ENCODE data around the gene PRKAG2.
"Not testable (repeated sequence)": the region's sequence is repeated elsewhere in the genome, so short reads cannot be mapped to it uniquely, and the experiment has no call there.

Gene PRKAG2

DNA sequence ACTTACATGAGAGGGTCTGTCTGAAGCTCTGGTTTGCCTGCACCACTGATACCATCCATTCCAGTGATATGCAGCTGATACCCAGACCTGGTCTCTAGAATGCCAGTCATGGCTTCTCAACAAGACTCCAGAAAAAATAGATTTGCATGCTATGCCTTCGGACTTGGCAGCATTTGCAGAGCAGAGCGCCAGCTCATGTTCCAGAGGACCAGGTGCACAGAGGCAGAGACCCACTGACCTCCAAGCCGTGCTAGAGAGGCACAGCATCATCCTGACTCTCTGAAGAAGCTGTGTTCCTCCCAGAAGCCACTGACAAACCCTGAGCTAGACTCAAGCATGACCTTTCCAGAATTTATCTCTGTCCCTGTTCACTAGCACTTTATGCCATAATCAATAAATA, 6.9 kb upstream of the PRKAG2 start:
- no peak for DNase-seq

DNA sequence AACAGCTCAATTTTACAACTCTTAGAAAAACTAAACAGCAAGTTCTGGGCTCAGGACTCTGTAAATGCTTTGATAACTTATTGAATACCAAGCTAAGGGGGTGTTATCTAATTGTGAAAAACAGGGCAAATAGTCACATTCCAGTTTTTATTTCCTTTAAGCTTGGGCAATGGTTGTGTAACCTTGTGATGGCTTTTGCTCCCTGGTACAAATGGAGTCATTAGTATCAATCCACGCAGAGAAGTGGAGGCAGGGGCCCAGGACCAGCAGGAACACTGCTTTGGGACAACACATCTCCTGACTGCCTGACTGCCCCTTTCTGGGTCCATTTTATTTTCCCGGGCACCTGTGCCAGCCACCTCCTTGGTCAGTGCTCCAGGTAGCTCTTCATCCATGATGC, 5.8 kb upstream of the PRKAG2 start:
- no peak for DNase-seq

DNA sequence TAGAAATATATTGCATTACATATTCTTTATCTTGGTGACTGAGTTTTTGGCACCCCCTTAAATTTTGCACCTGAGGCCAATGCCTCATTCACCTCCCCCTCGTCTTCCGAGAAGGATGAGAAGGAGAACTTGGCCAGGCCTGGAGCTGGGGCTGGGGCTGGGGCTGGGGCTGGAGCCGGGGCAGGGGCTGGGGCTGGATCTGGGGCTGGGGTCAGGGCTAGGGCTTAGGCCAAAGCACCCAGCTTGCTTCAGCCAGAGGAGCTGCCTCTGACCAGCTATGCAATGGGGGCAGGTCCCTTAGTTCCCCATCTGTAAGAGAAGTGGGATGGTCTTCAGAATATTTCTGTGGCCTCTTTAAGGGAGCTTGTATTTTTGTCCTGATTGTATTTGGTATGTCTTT, 3.8 kb upstream of the PRKAG2 start:
- DNase-seq = no peak

DNA sequence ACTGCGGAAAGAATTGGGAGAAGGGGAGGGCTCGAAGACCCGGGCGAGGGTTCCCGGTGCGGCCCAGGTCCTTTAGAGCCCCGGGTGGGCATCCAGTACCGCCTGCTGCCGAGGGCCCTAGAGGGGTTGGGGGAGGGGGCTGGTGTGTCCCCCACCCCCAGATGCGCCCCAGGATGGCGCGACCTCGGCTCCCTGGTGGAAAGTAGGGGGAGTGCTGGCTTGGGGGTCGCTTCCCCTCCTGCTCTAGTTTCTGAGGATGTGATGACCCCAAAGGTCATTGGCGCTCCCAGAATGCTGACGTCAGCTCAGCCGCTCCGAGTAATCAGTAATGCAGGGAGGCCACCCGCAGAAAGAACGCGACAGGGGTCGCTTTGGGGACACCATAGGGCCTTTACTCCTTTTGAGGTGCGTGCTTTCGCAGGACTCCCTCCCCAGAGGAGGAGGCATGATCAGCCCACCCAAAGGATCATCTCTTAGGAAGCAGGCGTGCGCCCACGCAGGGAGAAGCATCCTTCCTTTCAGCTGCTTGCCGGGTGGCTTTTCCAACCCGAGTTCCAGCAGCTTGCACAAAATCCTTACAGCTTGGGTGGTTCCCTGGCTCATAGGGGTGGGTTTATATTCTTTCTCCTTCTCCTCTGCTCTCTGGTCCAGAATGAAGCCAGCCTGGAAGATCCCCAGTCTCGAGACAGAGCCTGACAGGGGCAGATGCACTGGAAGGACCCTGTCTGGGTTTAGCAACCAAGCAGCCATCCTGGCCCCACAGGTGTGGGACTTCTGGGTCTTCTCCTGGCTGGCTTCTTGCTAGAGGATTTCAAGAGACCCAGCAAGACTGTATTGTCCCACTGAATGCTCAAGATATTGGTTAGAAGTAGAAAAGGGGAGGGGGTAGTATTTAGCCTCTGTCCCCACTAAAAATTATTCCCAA, 1.3 kb upstream of the PRKAG2 start:
- DNase-seq = no peak

DNA sequence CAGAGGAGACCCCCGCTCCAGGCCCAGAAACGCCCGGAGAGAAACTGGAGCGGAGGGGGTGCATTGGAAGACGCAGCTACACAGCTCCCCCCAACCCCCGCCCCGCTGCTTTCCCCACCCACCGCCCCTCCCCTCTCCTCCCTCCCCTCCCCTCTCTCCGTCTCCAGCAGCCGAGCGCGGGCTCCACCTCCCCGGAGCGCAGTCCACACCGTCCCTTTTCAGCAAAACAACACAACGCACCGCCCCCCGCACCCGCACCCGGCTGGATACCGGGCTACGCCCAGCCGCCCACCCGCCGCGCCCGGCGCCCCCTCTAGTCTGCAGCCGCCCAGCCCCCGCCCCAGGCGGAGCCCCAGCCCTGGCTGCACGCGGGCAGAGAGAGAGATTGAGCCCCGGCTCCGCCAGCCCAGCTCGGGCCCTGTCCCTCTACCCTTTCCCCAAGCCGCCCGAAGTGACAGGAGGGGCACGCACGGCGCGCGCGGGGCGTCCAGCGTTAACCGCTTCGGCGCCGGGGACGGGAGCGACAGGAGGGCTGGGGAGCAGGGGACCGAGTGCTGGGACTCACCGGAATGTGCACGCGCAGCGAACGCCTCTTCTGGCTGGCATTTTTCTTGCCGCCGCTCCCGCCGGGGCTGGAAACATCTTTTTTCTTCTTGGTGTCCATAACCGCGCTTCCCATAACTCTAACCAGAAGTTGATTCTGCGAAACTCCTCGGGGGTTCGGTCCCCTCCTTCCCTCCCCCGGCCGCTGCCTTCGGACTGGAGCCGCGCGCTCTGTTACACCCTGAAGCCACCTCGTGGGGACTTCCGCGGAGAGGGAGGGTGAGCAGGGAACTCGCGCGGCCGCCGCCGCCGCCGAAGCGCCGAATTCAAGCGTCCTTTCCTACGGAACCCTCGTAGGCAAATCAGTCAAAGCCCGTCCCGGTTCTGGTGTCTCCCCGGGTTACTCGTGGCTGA, 695 bp downstream of the PRKAG2 start:
- DNase-seq = peak; percentile 64

DNA sequence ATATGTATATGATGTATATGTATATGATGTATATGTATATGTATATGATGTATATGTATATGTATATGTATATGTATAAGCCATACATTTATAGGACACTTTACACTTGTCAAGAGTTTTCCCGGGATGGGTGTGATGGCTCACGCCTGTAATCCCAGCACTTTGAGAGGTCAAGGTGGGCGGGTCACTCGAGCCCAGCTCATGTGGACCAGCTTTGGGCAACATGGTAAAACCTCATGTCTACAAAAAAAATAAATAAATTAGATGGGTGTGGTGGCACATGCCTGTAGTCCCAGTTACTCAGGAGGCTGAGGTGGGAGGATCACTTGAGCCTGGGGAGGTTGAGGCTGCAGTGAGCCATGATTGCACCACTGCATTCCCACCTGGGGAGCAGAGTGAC, 2.4 kb downstream of the PRKAG2 start:
- not testable (repeated sequence) for DNase-seq

DNA sequence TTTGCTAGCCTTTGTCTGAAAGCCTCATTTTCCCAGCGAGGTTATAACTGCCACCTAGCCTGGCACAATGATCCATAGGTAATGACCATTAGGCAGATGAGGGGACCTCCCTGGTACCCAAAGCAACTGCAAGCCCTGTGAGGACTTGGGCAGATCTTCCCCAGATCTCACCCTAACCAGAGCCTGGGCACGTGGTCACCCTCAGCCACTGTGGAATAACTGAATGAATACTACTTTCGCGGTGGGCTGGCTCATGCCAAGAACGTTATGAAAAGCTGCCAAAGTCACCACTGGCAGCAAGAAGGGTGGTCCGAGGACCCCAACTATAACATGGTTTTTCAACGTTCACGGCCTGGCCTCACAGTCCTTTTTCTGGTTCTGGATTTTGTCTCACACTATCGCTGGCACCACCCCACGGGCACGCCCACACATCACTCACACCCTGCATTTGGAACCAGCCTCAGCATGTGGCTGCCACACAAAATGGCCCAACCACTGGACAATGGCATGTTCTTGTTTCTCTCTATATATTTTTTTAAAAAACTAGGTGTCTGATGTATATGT, 3.4 kb downstream of the PRKAG2 start:
- no peak for DNase-seq

DNA sequence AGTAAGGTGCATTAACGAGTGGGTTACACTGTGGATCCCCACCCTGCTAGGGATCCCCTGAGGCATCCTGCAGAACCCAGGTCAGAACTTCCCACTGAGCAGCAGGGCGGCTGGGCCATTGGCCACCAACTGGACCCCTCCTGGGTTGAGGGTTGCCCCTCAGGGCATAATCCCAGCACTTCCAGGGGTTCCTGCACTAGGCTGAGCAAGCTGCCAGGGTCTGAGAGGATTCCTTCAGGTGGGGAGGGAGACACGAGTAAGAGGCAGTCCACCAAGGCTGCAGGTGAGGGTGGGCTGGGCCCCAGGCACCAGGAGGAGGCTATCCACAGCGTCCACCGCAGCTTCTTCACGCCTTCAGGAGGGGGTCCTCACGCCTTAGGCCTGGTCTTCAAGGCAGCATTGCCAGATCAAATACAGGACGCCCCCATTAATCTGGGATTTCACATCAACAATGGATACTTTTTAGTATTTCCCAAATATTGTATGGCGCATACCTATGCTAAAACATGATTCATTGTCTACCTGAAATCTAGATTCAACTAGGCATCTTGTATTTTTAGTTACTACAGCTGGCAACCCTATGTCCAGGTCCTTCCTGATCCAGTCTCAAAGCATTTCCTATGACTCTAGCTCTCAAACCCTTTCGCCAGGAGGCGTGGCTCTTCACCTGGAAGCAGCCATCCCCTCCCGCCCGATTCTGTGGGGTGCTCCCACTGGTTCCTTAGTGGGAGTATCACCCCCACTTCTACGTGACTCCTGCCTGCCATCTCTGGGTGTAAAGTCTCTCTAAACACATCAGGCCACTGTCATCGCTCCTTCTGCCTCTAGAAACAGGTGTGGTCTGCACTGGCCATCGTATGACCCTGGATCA, 4.1 kb downstream of the PRKAG2 start:
- no peak for DNase-seq

DNA sequence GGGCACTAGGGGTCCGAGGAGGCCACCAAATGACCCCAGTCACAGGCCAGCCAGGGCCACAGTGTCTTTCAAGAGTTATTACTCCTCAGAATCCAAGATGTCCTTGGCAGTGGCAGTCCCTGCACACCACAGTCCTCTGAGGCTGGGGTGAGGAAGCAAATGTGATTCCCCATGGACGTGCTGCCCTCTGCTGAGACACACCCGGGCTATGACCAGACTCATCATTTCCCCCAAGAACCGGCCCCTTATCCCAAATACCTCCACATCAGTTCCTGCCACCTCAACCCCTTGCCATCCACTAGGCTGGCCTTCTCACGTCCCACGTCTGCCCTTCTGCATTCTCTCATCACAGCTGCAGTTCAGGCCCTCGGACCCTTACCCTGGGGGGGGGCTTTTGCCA, 5.0 kb downstream of the PRKAG2 start:
- DNase-seq = no peak

DNA sequence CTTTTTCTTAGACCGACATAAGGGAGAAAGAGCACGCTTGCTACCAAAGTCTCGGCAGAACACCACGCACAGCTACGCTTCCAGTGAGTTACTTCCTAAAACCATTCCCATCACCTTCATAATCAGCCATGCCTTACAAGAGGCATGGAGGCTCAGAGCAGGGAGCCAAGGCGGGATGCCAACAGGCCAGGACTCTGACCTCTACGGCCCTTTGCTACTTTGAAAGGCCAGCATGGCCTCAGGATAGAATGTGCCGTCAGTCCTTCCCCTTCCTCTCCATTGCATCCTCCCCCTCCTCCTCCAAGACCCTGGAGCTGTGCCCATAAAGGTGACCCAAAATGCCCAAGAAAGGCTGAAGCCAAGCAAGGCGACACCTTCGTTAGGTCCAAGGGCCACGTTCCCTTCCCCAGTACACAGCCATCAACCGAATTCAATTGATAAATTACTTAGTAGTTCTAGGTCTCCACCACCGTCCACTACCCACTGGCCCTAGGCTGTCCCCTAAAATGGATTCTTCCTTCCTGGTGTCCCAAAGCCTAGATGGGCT, 5.7 kb downstream of the PRKAG2 start:
- no peak for DNase-seq

DNA sequence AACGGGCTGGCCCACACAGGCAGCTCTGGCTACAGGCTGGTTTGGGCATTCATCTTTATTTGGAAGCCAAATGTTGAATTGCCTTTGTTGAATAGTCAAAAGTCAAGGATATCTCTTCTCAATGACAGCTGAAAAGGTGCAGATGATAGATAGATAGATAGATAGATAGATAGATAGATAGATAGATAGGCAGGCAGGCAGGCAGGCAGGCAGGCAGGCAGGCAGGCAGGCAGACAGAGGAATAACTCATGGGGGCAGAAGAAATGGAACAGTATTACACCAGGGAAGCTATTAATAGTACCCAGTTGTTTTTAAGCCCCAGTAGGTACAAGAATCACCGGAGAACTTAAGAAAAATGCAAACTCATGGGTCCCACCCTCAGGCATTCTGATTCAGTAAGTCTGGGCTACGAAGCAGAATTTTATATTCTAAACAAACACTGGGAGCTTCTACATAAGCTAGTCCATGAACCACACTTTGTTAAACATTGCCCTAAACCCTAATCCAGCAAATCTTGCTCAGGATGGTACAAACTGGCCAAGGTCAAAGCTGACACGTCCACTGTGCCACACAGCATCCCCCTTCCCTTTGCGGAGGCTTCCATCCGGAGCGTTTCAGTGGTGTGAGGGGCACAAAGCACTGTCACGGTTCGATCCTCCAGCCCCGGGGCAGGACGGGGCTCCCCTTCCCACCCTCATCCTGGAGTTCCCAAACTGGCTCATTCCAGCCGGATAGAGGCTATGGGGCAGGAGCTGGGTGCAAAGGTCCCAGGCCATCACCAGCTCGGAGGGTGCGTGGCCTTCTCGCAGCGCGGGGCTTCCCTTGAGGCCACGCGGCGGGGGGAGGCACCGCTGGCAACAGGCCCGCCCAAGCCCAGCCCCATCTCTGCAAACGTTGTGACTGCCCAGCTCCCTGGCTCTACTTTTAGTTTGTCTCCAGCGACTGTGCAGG, 6.7 kb downstream of the PRKAG2 start:
- no peak for DNase-seq

DNA sequence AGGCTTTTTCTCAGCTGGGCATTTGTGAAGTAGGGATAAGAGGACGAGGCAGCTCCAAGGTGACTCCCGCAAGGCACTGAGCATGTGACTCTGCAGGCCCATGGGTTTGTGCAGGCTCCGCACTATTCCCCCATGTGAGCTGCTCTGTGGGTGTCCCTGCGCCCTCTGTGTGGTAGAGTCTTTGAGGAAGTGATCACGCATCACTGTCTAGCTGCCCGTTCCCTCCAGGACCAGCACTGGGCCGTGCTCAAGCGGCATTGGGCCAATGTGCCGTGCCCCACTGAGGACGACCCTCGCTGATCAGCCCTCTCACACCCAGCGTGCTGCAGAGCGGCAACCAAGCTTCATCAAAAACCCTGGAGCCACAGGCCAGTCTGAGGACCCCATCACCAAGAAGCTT, 7.5 kb downstream of the PRKAG2 start:
- DNase-seq = no peak

DNA sequence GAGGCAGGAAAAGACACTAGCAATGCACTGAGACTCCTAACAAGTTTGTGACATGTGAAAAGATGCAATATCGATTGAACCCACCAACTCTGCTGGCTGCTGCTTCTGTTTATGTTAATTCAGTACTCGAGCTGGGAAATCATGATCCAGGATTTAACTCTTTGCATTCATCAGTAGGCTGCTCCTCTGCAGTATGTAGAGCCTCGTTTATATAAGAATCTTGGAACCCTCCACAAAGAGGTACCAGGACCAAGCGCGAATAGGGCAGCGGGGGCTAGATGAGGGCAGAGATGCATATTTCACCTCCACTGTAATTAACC, 7.8 kb downstream of the PRKAG2 start:
- no peak for DNase-seq

DNA sequence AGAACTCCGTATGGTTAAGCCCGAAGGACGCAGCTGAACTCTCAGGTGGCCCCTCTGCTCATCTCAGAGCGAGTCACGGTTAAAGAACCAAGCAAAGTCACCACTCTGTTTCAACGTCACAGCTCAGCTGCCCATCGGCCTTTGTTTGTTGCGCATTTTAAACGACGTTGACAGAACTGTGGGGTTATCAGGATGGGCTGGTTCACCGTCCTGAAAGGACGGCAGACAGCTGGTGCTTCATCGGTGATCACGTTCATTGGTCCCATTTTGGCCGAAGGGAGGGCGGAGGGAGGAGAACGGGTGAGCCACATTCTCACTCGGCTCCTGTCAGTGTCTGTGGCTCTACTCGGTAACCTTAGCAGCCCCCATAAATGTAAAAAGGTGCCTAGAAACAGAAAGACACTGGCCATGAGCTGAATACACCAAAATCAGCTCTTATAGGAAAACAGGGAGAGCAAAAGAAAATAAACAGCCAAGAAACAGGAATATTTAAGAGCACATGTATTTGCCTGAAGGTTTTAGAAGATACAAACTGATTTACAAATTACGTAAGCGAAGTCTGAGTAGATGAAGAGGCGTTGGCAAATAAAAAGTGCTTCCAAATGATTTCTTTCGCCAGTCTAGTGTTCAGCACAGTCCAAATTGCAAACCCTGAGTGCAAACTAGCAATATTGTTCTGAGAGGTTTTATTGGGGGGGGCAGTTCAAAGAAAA, 8.4 kb downstream of the PRKAG2 start:
- DNase-seq = no peak

DNA sequence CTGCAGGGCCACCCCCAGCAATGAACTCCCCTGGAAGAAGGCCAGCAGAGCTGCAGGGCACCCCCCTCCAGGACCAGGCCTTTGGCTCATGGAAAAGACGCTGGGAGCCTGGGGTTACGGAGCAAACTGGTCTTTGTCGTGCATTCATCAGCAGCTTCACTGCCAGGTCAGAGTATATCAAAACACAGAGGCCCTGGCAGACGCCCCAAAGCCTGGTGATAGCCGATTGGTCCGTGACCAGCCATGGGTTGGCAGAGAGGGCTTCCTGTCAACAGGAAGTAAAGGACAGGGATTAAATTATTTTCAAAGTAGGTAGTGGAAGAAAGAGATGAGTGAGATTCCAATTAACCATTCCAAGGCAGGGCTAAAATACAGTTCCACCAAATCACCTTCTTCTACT, 9.0 kb downstream of the PRKAG2 start:
- no peak for DNase-seq

DNA sequence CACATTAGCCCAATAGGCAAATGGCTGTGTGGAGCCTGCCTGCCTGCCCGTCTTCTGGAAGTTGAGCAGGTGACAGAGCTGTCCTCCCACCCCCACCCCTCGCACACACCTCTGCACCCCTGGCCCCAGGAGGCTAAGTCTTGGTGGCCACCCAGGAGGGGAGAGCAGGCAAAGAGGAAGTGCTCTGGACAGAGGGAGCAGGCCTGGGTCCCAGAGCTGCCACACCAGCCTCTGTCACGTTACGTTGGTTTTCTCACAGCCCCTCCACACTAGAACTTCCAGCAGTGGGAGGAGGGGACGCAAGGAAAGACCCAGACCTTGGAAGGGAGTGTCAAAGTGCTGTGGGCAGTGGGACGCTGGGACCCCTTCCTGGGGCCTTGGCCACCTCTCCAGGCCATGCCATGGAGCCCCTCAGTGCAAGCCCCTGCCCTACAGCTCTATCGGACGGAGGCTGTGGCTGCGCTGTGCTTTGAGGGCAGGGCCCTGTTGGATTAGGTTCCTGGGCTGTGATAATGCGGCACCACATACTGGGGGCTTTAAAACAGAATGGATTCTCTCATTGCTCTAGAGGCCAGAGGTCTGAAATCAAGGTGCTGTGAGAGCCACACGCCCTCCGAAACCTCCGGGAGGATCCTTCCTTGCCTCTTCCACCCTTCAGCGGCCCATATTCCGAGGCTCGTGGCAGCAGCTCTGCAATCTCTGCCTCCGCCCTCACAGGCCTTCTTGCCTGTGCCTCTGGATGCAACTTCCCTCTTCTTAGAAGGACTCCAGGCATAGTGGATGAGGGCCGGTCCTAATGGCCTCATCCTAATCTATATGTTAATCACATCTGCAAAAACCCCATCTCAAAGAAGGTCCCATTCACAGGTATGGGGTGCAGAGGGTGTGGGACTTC, 9.9 kb downstream of the PRKAG2 start:
- DNase-seq = no peak

DNA sequence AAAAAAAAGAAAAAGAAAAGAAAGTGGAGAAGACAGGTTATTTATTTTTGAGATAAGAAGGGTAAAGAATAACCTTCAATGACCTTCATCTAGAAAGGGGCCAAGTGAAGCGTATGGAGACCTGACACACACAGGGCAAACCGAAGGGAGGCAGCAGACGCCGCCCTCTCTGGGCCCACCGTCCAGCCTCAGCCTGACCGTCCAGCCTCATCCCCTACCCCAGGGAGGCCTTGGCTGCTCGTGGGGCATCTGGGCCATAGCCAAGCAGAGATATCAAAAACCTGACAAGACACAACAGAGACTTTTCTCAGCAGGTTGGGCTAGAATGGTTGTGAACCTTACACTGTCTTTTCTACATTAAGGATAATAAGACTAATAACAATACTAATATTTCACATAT, 10.9 kb downstream of the PRKAG2 start:
- DNase-seq = no peak

DNA sequence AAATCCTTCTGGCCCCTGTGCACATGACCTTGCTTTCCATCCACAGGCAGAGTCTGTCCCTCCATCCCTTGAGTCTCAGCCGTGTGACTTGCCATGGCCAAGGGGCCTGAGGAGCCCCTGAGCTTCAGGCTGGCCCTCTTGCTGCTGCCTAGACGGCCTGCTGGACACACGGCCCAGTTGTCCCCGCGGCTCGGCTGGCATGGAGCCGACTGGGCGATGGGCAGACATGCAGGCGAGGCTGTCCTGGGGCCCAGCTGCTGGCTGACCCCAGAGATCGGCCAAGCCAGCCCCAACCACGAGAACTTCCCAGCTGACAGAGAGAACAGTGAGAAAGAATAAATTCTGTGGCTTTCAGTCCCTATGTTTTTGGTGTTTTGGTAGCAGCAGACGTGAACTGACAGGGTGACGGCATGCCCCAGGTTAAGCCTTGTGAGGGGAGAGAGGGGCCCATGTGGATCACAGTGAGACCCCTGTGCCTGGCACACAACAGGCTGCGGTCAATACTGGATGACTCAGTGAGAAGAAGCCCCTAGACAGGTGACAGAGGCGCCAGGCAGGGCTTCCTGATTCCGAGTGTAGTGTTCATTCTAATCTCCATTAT, 11.7 kb downstream of the PRKAG2 start:
- DNase-seq = no peak

DNA sequence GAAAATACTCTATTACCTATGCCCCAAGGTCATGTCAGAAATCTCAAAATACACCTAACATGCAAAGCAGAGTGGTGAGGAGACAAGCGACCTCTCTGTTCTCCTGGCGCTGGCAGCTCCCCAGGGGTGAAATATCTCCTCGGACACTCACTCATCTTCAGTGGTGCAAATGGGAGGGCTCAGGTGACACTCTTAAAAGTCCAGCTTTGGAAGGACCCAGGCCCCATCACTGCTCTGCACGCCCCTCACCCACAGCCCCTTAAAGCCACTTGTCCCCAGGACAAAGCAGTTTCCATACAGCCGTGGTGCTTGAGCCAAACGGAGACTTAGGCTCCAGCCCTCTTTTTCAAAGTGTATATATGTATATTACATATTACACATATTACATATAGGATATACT, 12.4 kb downstream of the PRKAG2 start:
- no peak for DNase-seq
